Measurements from ENCODE around the gene MRPL21.
"Not testable (repeated sequence)": the region's sequence is repeated elsewhere in the genome, so short reads cannot be mapped to it uniquely, and the experiment has no call there.

The MRPL21 gene

GRCh38 chr11:68908273-68908672 is 4.6 kb upstream of the MRPL21 start:
- no peak for DNase-seq

GRCh38 chr11:68905421-68906360 is 2.1 kb upstream of the MRPL21 start:
- DNase-seq: no peak

- DNase-seq: peak; percentile 90
Measured at GRCh38 chr11:68904248-68904847, 716 bp upstream of the MRPL21 start.

- no peak for DNase-seq
Measured at GRCh38 chr11:68900835-68901381, 2.7 kb downstream of the MRPL21 start.

- DNase-seq: no peak
Measured at GRCh38 chr11:68897441-68897840, 6.2 kb downstream of the MRPL21 start.

GRCh38 chr11:68896171-68896959 is 7.3 kb downstream of the MRPL21 start:
- no peak for DNase-seq

- no peak for DNase-seq
Measured at GRCh38 chr11:68893282-68893681, 10.3 kb downstream of the MRPL21 start.

GRCh38 chr11:68892576-68892975 is 11.1 kb downstream of the MRPL21 start:
- DNase-seq: no peak

- no peak for DNase-seq
Measured at GRCh38 chr11:68891351-68891948, 12.2 kb downstream of the MRPL21 start.

- no peak for DNase-seq
Measured at GRCh38 chr11:68890490-68891231, 13.0 kb downstream of the MRPL21 start.

GRCh38 chr11:68889948-68890446 is 13.6 kb downstream of the MRPL21 start:
- no peak for DNase-seq

- not testable (repeated sequence) for DNase-seq
Measured at GRCh38 chr11:68884827-68885226, 18.8 kb downstream of the MRPL21 start.

GRCh38 chr11:68882391-68882790 is 21.2 kb downstream of the MRPL21 start:
- no peak for DNase-seq

GRCh38 chr11:68881320-68881719 is 22.3 kb downstream of the MRPL21 start:
- DNase-seq: no peak

- DNase-seq: no peak
Measured at GRCh38 chr11:68880851-68881250, 22.8 kb downstream of the MRPL21 start.

- DNase-seq: no peak
Measured at GRCh38 chr11:68878022-68878421, 25.6 kb downstream of the MRPL21 start.

GRCh38 chr11:68872216-68873003 is 31.2 kb downstream of the MRPL21 start:
- DNase-seq: no peak

- peak; percentile 93 for DNase-seq
Measured at GRCh38 chr11:68870470-68870869, 33.2 kb downstream of the MRPL21 start.

GRCh38 chr11:68868221-68868835 is 35.3 kb downstream of the MRPL21 start:
- no peak for DNase-seq

GRCh38 chr11:68867066-68867465 is 36.6 kb downstream of the MRPL21 start:
- DNase-seq: no peak

Measured in OCI-M1 (cell line).